Thoracic aorta (tissue), 2 donors: Measurements from ENCODE around the gene SORBS2. TPM values are rescaled to one million over a fixed set of nuclear protein-coding genes. Genes with fewer than 3 reads are reported as not detected.

Source experiments
- ATAC-seq: fragments of 150-250 bp; one replicate; pipeline ENCODE4 v1.8.0; 2017; ENCODE audit warnings: low read depth; ENCODE audit not compliant: insufficient number of reproducible peaks, low FRiP score
- DNase-seq: peaks from one replicate; pipeline ENCODE4 v3.0.0-alpha.2; 2020; ENCODE audit warnings: low spot score
- H3K27ac ChIP-seq, 2 donors: fragments of 200-600 bp; sonication (generic); 1 replicate in 1 of 2; 2 replicates in 1 of 2; pipeline ENCODE4 v1.5.1; 2016; ENCODE audit warnings: mild to moderate bottlenecking in 2 of 2, moderate library complexity in 2 of 2
- H3K27me3 ChIP-seq: fragments of 200-600 bp; sonication (generic); replicated peaks from 2 replicates; pipeline ENCODE4 v1.6.0; 2016; ENCODE audit warnings: mild to moderate bottlenecking; ENCODE audit not compliant: insufficient read depth
- H3K36me3 ChIP-seq: fragments of 200-600 bp; sonication (generic); one replicate; pipeline ENCODE4 v1.5.1; 2016
- H3K4me1 ChIP-seq, 2 donors: fragments of 200-600 bp; sonication (generic); 1 replicate in 1 of 2; 2 replicates in 1 of 2; pipeline versions ENCODE4 v1.5.1 to v1.6.0; 2016; ENCODE audit warnings: low read depth in 2 of 2, mild to moderate bottlenecking in 1 of 2; ENCODE audit not compliant: control insufficient read depth in 1 of 2
- H3K4me3 ChIP-seq: fragments of 200-600 bp; sonication (generic); 2 replicates; pipeline ENCODE4 v1.5.1; 2016; ENCODE audit warnings: mild to moderate bottlenecking
- H3K9me3 ChIP-seq: fragments of 200-600 bp; sonication (generic); 2 replicates; pipeline ENCODE4 v1.5.1; 2016
- CTCF ChIP-seq: fragments of 200-600 bp; sonication (generic); IDR thresholded peaks from one replicate; pipeline ENCODE4 v1.5.1; 2019; ENCODE audit warnings: antibody characterized with exemption
- total RNA-seq, 2 donors: library from RNA; depleted of rRNA; stranded (reverse); fragments of >200 nt; gene quantifications; one replicate each; pipeline versions ENCODE4 v1.1.0 to v1.2.3, GENCODE V29; 2016

The SORBS2 gene
- total RNA-seq, 2 donors from 2014 or later, result 268 to 443 TPM

DNA sequence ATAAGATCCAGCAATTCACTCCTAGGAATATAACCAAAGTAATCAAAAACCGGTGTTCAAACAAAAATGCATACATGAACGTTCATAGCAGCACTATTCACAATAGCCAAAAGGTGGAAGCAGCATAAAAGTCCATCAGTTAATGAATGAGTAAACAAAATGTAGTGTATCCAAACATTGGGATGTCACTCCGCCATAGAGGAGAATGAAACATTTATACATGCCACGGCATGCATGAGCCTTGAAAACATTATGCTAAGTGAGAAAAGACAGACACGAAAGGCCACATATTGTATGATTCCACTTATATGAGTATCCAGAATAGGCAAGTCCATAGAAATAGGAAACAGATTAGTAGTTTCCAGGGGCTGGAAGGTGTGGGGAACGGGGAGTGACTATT is 265.7 kb downstream of the SORBS2 start:
- no peak overlapping the region for H3K27ac ChIP-seq
- H3K4me1 ChIP-seq, result peaks cover 3 to 52% of the 10 kb centered on the region in 2 donors
- H3K27me3 ChIP-seq, result no peaks in the 10 kb centered on the region
- ATAC-seq (no peak), DNase-seq (no peak)
- H3K4me3 ChIP-seq, result no peak overlapping the region
- TF ChIP-seq CTCF, result no peak
- H3K9me3 ChIP-seq, result no peaks in the 10 kb centered on the region
- H3K36me3 ChIP-seq, result no peaks in the 10 kb centered on the region

GRCh38 chr4:185542626-185543315 is 269.2 kb downstream of the SORBS2 start:
- H3K4me3 ChIP-seq, result peak overlapping the region; percentile 15
- H3K9me3 ChIP-seq, result no peaks in the 10 kb centered on the region
- peaks cover 9 to 47% of the 10 kb centered on the region in 2 donors for H3K4me1 ChIP-seq
- no peak for TF ChIP-seq CTCF
- peak overlapping the region; percentile 72 to 76 for H3K27ac ChIP-seq
- ATAC-seq (peak; percentile 36), DNase-seq (no peak)
- no peaks in the 10 kb centered on the region for H3K36me3 ChIP-seq
- no peaks in the 10 kb centered on the region for H3K27me3 ChIP-seq

- peak; percentile 29 for DNase-seq
- Histone ChIP-seq H3K4me1 (peaks cover 9 to 35% of the 10 kb centered on the region in 2 donors), H3K27ac (peak overlapping the region; percentile 72 to 76), H3K9me3 (no peaks in the 10 kb centered on the region), H3K36me3 (no peaks in the 10 kb centered on the region), H3K4me3 (no peak overlapping the region), H3K27me3 (no peaks in the 10 kb centered on the region)
- TF ChIP-seq CTCF, result no peak
- peak; percentile 84 for ATAC-seq
These were observed 270.7 kb downstream of the SORBS2 start for GRCh38 chr4:185541251-185541727.

DNA sequence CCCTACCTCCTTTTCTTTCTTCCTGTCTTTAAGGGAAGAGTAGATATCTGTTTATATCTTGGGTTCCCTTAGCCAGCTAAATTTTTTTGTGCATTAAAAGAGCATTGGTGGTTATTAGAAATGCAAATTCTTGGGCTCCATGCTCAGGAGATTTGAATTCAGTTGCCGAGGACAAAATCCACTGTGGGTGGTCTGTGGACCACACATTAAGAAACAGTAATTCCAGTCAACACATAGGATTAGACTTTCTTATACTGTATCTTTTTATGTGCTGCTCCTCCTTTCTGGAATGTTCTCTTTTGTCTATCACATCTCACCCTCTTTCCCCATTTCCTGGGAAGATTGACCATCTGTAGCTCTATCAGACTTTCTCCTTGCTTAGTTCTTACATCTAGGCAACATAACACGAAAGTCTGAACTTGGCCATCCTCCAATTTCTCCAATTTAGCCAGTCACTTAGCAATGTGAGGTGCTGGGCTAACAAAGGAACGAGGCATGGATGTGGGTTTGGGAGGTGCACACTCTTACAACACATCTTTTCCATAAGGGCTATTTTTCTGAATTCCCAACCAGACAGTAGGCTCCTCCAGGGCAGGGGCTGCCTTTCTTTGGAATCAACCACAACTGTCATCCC is 271.4 kb downstream of the SORBS2 start:
- ATAC-seq (no peak), DNase-seq (no peak)
- no peak for TF ChIP-seq CTCF
- Histone ChIP-seq H3K4me1 (peaks cover 9 to 38% of the 10 kb centered on the region in 2 donors), H3K27ac (peak overlapping the region; percentile 72 to 76), H3K36me3 (no peaks in the 10 kb centered on the region), H3K27me3 (no peaks in the 10 kb centered on the region), H3K9me3 (no peaks in the 10 kb centered on the region), H3K4me3 (no peak overlapping the region)

- H3K36me3 ChIP-seq, result no peaks in the 10 kb centered on the region
- no peaks in the 10 kb centered on the region for H3K9me3 ChIP-seq
- DNase-seq (no peak), ATAC-seq (no peak)
- no peak for TF ChIP-seq CTCF
- no peaks in the 10 kb centered on the region for H3K27me3 ChIP-seq
- H3K4me1 ChIP-seq, result peaks cover 9 to 38% of the 10 kb centered on the region in 2 donors
- no peak overlapping the region for H3K4me3 ChIP-seq
- H3K27ac ChIP-seq, result no peak overlapping the region
These were observed 272.0 kb downstream of the SORBS2 start for GRCh38 chr4:185540040-185540439.
